Astrocyte (in vitro differentiated cells and primary cell): ENCODE results near the gene EHBP1. TPM values are rescaled to one million over a fixed set of nuclear protein-coding genes. Genes with fewer than 3 reads are reported as not detected.

ENCODE experiments used
- DNase-seq: peaks from one replicate; pipeline ENCODE4 v3.0.0-alpha.2; 2010; ENCODE audit warnings: low read depth
- FAIRE-seq: peaks from 2 replicates; lab custom pipeline; 2011; peaks lifted over from hg19 to GRCh38; lab: Jason Lieb, UNC
- H2AFZ ChIP-seq: 2 replicates; pipeline ENCODE4 v1.6.0; 2012; ENCODE audit warnings: low read depth, low read length, inconsistent platforms
- H3K27ac ChIP-seq: 2 replicates; pipeline ENCODE4 v1.5.1; 2011; ENCODE audit warnings: low read depth, low read length, inconsistent platforms
- H3K27me3 ChIP-seq: 2 replicates; pipeline ENCODE4 v1.6.0; 2011; ENCODE audit warnings: low read length, inconsistent platforms; ENCODE audit not compliant: insufficient read depth
- H3K36me3 ChIP-seq: 2 replicates; pipeline ENCODE4 v1.5.1; 2011; ENCODE audit warnings: low read length, inconsistent platforms; ENCODE audit not compliant: insufficient read depth
- H3K4me1 ChIP-seq: 2 replicates; pipeline ENCODE4 v1.5.1; 2011; ENCODE audit warnings: low read length, inconsistent platforms; ENCODE audit not compliant: insufficient read depth
- H3K4me2 ChIP-seq: 2 replicates; pipeline ENCODE4 v1.6.0; 2012; ENCODE audit warnings: low read length, inconsistent platforms
- H3K4me3 ChIP-seq: 2 replicates; pipeline ENCODE4 v1.5.1; 2011; ENCODE audit warnings: low read depth, mild to moderate bottlenecking, low read length, inconsistent platforms; ENCODE audit not compliant: insufficient read depth
- H3K79me2 ChIP-seq: 2 replicates; pipeline ENCODE4 v1.6.0; 2012; ENCODE audit warnings: mild to moderate bottlenecking, low read length, inconsistent platforms; ENCODE audit not compliant: insufficient read depth
- H3K9ac ChIP-seq: 2 replicates; pipeline ENCODE4 v1.6.0; 2012; ENCODE audit warnings: mild to moderate bottlenecking, low read length, inconsistent platforms
- H3K9me3 ChIP-seq: 2 replicates; pipeline ENCODE4 v1.5.1; 2012; ENCODE audit warnings: low read depth, mild to moderate bottlenecking, low read length, inconsistent platforms; ENCODE audit not compliant: insufficient read depth
- H4K20me1 ChIP-seq: 2 replicates; pipeline ENCODE4 v1.6.0; 2012; ENCODE audit warnings: low read length, inconsistent platforms; ENCODE audit not compliant: insufficient read depth
- H3K27ac Mint-ChIP-seq: one replicate; pipeline ENCODE4 v1.8.0; 2021; ENCODE audit warnings: mild to moderate bottlenecking, mixed read lengths; ENCODE audit not compliant: unreplicated experiment
- H3K27me3 Mint-ChIP-seq: one replicate; pipeline ENCODE4 v1.8.0; 2021; ENCODE audit warnings: low read depth, mixed read lengths; ENCODE audit not compliant: unreplicated experiment
- H3K36me3 Mint-ChIP-seq: one replicate; pipeline ENCODE4 v1.8.0; 2021; ENCODE audit warnings: low read depth, mixed read lengths; ENCODE audit not compliant: unreplicated experiment
- H3K4me1 Mint-ChIP-seq: one replicate; pipeline ENCODE4 v1.8.0; 2021; ENCODE audit warnings: low read depth, mixed read lengths; ENCODE audit not compliant: unreplicated experiment
- H3K4me3 Mint-ChIP-seq: one replicate; pipeline ENCODE4 v1.8.0; 2021; ENCODE audit warnings: mild to moderate bottlenecking, moderate library complexity, mixed read lengths; ENCODE audit not compliant: unreplicated experiment
- H3K9me3 Mint-ChIP-seq: one replicate; pipeline ENCODE4 v1.8.0; 2021; ENCODE audit warnings: mild to moderate bottlenecking, mixed read lengths; ENCODE audit not compliant: unreplicated experiment
- CTCF ChIP-seq: IDR thresholded peaks from 2 replicates; pipeline ENCODE4 v1.5.1; 2011; ENCODE audit warnings: low read depth, mild to moderate bottlenecking, inconsistent platforms, low read length, moderate library complexity; ENCODE audit not compliant: insufficient read depth
- EZH2 ChIP-seq: IDR thresholded peaks from 2 replicates; pipeline ENCODE4 v1.6.1; 2012; ENCODE audit warnings: mild to moderate bottlenecking, low read length, inconsistent platforms; ENCODE audit not compliant: insufficient read depth
- total RNA-seq: library from RNA; stranded (reverse); gene quantifications from 2 replicates; pipeline ENCODE4 v1.2.1, GENCODE V29; 2021

EHBP1 gene
- total RNA-seq, 1 donor from 2014 or later = 44.1 TPM

DNA sequence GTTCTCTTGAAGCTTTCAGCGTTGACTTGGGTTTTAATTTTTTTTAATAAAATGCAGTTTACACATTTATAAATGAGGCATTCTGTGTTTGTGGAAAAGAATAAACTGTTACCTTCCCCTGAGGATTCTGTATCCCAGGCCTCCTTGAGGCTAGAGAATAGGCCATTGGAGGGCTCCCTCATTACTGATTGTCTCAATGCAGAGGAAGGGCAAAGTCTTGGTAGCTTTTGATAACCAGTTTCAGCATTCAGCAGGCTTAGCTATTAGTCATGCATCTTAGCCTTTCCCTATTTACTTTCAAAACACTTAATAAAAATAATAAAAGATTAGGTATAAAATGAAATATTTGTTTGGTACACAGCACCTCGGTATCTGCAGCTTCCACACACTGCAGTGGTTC, 287.0 kb downstream of the EHBP1 start:
- no peak overlapping the region for H3K9ac ChIP-seq
- H3K4me3 ChIP-seq = no peak overlapping the region
- H3K4me2 ChIP-seq = no peak overlapping the region
- no peak overlapping the region for H3K27ac ChIP-seq
- no peaks in the 10 kb centered on the region for H3K27me3 ChIP-seq
- H4K20me1 ChIP-seq = no peaks in the 10 kb centered on the region
- DNase-seq = no peak
- H3K4me1 Mint-ChIP-seq = no peaks in the 10 kb centered on the region
- H3K9me3 ChIP-seq = no peaks in the 10 kb centered on the region
- no peaks in the 10 kb centered on the region for H3K36me3 Mint-ChIP-seq
- TF ChIP-seq EZH2 = no peak
- no peak for TF ChIP-seq CTCF
- FAIRE-seq = no peak
- H3K27me3 Mint-ChIP-seq = no peaks in the 10 kb centered on the region
- H3K79me2 ChIP-seq = no peaks in the 10 kb centered on the region
- no peak overlapping the region for H2AFZ ChIP-seq
- no peaks in the 10 kb centered on the region for H3K9me3 Mint-ChIP-seq
- no peak overlapping the region for H3K27ac Mint-ChIP-seq
- peaks cover 19% of the 10 kb centered on the region for H3K36me3 ChIP-seq
- H3K4me3 Mint-ChIP-seq = no peak overlapping the region
- H3K4me1 ChIP-seq = no peaks in the 10 kb centered on the region

DNA sequence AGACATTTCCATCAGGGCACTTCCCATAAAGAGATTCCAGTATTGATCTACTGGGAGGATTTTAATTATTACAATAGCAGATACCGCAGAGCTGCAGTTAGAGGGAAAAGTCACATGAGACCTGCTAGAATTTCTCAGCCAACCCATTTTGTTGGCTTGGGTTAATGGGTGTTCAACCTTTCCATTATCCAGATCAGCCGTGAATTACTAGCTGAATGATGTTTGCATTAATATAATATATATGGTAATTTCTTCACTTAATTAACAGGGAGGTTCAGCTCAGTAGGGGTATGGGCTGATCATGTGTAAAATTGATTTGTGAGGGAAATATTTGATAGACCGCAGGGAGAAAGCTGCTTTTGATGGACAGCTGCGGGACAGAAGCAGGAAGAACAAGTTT, 288.7 kb downstream of the EHBP1 start:
- no peak for DNase-seq
- no peaks in the 10 kb centered on the region for H3K4me1 ChIP-seq
- no peak overlapping the region for H3K27ac ChIP-seq
- H4K20me1 ChIP-seq = no peaks in the 10 kb centered on the region
- no peak overlapping the region for H3K27ac Mint-ChIP-seq
- H3K4me2 ChIP-seq = no peak overlapping the region
- H3K9ac ChIP-seq = no peak overlapping the region
- no peak overlapping the region for H3K4me3 Mint-ChIP-seq
- H3K9me3 Mint-ChIP-seq = no peaks in the 10 kb centered on the region
- FAIRE-seq = no peak
- no peaks in the 10 kb centered on the region for H3K36me3 Mint-ChIP-seq
- H2AFZ ChIP-seq = no peak overlapping the region
- H3K4me1 Mint-ChIP-seq = peaks cover 9% of the 10 kb centered on the region
- H3K79me2 ChIP-seq = no peaks in the 10 kb centered on the region
- H3K9me3 ChIP-seq = no peaks in the 10 kb centered on the region
- no peaks in the 10 kb centered on the region for H3K27me3 Mint-ChIP-seq
- TF ChIP-seq EZH2 = no peak
- TF ChIP-seq CTCF = no peak
- H3K27me3 ChIP-seq = no peaks in the 10 kb centered on the region
- H3K4me3 ChIP-seq = no peak overlapping the region
- peaks cover 15% of the 10 kb centered on the region for H3K36me3 ChIP-seq

DNA sequence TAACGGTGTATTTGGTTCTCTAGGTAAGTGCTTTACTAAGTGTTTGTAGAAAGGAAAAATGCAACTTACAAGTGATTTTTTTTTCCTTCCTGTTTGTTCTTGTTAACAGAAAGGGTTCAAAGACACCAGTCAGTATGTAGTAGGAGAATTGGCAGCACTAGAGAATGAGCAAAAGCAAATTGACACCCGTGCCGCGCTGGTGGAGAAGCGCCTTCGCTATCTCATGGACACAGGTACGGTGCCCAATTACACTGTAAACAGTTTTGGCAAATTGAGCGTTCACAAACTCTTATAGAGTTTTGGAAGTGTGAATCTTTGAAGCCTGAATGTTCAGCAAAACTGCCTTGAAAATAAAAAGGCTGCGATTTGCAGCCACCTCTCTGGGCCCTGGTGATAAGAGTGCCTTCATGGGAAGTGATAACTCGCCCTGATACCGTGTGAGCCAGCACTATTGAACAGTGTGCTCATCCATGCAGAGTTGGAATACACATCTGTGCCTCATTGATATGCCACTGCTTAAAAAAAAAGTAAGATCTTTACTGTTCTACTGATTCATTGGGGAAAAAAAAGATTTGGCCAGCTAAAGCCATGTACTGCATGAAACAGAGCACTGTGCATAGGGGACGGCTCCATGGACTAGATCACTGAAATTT, 291.1 kb downstream of the EHBP1 start:
- Histone ChIP-seq H4K20me1 (no peaks in the 10 kb centered on the region), H3K4me1 (no peaks in the 10 kb centered on the region), H3K4me3 (no peak overlapping the region), H3K4me2 (no peak overlapping the region), H3K9ac (no peak overlapping the region), H3K27me3 (no peaks in the 10 kb centered on the region), H3K27ac (no peak overlapping the region), H3K9me3 (no peaks in the 10 kb centered on the region), H2AFZ (no peak overlapping the region), H3K36me3 (peaks cover 9% of the 10 kb centered on the region), H3K79me2 (no peaks in the 10 kb centered on the region)
- H3K27ac Mint-ChIP-seq = no peak overlapping the region
- H3K36me3 Mint-ChIP-seq = peaks cover 2% of the 10 kb centered on the region
- no peak for FAIRE-seq
- TF ChIP-seq CTCF = no peak
- no peak for TF ChIP-seq EZH2
- no peaks in the 10 kb centered on the region for H3K27me3 Mint-ChIP-seq
- DNase-seq = no peak
- H3K9me3 Mint-ChIP-seq = no peaks in the 10 kb centered on the region
- peaks cover 13% of the 10 kb centered on the region for H3K4me1 Mint-ChIP-seq
- H3K4me3 Mint-ChIP-seq = no peak overlapping the region
